IMR-90 (cell line): Measurements from ENCODE around the gene ITPR2. TPM values are rescaled to one million over a fixed set of nuclear protein-coding genes. Genes with fewer than 3 reads are reported as not detected.

Source experiments
- ATAC-seq: fragments of 200-7000 bp; cut with Tn5 transposase; 2 replicates; pipeline ENCODE4 v1.9.1; 2020; ENCODE audit warnings: low read depth, mild to moderate bottlenecking, moderate library complexity
- BruUV-seq: library from RNA; stranded (reverse); fragments of 400-500 nt; replicated peaks from 2 replicates; lab custom pipeline; 2021; lab: Mats Ljungman, UMichigan
- CTCF ChIA-PET: fragments of 300-600 bp; formaldehyde crosslinking; extraction: SDS; loops from one replicate; lab custom pipeline; 2021; ENCODE audit warnings: antibody characterized with exemption; lab: Yijun Ruan, JAX
- POLR2A ChIA-PET: fragments of 300-600 bp; sonication (Branson Sonifier 250); formaldehyde crosslinking; loops from one replicate; lab custom pipeline; 2022; ENCODE audit warnings: antibody characterized with exemption; ENCODE audit not compliant: unreplicated experiment; lab: Charles Lee
- DNase-seq: peaks from one replicate; pipeline ENCODE4 v3.0.0; 2013
- H2AFZ ChIP-seq: replicated peaks from 2 replicates; pipeline ENCODE3; 2013; ENCODE audit warnings: low read length, mild to moderate bottlenecking; ENCODE audit not compliant: poor library complexity
- H2AK5ac ChIP-seq: 2 replicates; pipeline ENCODE4 v1.6.1; 2013; ENCODE audit warnings: low read depth, low read length, inconsistent platforms
- H2AK9ac ChIP-seq: replicated peaks from 2 replicates; pipeline ENCODE3; 2013; ENCODE audit warnings: mild to moderate bottlenecking, low read depth, low read length, moderate library complexity; ENCODE audit not compliant: poor library complexity
- H2BK120ac ChIP-seq: 2 replicates; pipeline ENCODE4 v1.6.1; 2013; ENCODE audit warnings: low read depth, low read length, inconsistent platforms
- H2BK15ac ChIP-seq: 3 replicates; pipeline ENCODE4 v1.6.1; 2013; ENCODE audit warnings: low read depth, low read length, inconsistent platforms
- H2BK20ac ChIP-seq: 2 replicates; pipeline ENCODE4 v1.6.1; 2013; ENCODE audit warnings: low read depth, mild to moderate bottlenecking, inconsistent platforms, low read length, moderate library complexity
- H2BK5ac ChIP-seq: 2 replicates; pipeline ENCODE4 v1.6.1; 2013; ENCODE audit warnings: mild to moderate bottlenecking, low read depth, low read length, inconsistent platforms; ENCODE audit not compliant: poor library complexity, severe bottlenecking
- H3K14ac ChIP-seq: replicated peaks from 2 replicates; pipeline ENCODE4 v1.6.1; 2013; ENCODE audit warnings: low read depth, low read length, inconsistent platforms
- H3K18ac ChIP-seq: 2 replicates; pipeline ENCODE4 v1.6.1; 2013; ENCODE audit warnings: low read depth, low read length, control low read depth
- H3K23ac ChIP-seq: 2 replicates; pipeline ENCODE4 v1.6.1; 2013; ENCODE audit warnings: low read depth, low read length, inconsistent platforms
- H3K27ac ChIP-seq: 2 replicates; pipeline ENCODE4 v1.5.1; 2013; ENCODE audit warnings: mild to moderate bottlenecking, control low read depth, low read length; ENCODE audit not compliant: insufficient read depth
- H3K27me3 ChIP-seq: 2 replicates; pipeline ENCODE4 v1.6.1; 2013; ENCODE audit warnings: low read length; ENCODE audit not compliant: control insufficient read depth, insufficient read depth
- H3K36me3 ChIP-seq: 2 replicates; pipeline ENCODE4 v1.6.1; 2013; ENCODE audit warnings: low read length, mixed read lengths; ENCODE audit not compliant: control insufficient read depth, insufficient read depth
- H3K4ac ChIP-seq: 2 replicates; pipeline ENCODE4 v1.6.1; 2013; ENCODE audit warnings: low read depth, low read length, inconsistent platforms
- H3K4me1 ChIP-seq: 2 replicates; pipeline ENCODE4 v1.6.1; 2013; ENCODE audit warnings: low read length, mixed read lengths; ENCODE audit not compliant: control insufficient read depth, insufficient read depth
- H3K4me2 ChIP-seq: 2 replicates; pipeline ENCODE4 v1.6.1; 2013; ENCODE audit warnings: low read depth, mild to moderate bottlenecking, control low read depth, low read length, moderate library complexity
- H3K4me3 ChIP-seq: 2 replicates; pipeline ENCODE4 v1.5.1; 2013; ENCODE audit warnings: low read depth, mild to moderate bottlenecking, control low read depth, low read length, moderate library complexity; ENCODE audit not compliant: insufficient read depth
- H3K56ac ChIP-seq: 2 replicates; pipeline ENCODE4 v1.6.1; 2013; ENCODE audit warnings: low read length, inconsistent platforms; ENCODE audit not compliant: insufficient read depth; ENCODE audit errors: extremely low read depth
- H3K79me1 ChIP-seq, 2 experiments: 2 replicates each; pipeline ENCODE4 v1.6.1; 2013; ENCODE audit warnings: low read length in 2 of 2, inconsistent platforms in 1 of 2, low read depth in 1 of 2
- H3K9ac ChIP-seq: 2 replicates; pipeline ENCODE4 v1.6.1; 2013; ENCODE audit warnings: low read depth, low read length, control low read depth
- H3K9me1 ChIP-seq: 2 replicates; pipeline ENCODE4 v1.6.1; 2013; ENCODE audit warnings: low read length, inconsistent platforms; ENCODE audit not compliant: insufficient read depth
- H3K9me3 ChIP-seq: 2 replicates; pipeline ENCODE4 v1.6.1; 2013; ENCODE audit warnings: low read length; ENCODE audit not compliant: control insufficient read depth, insufficient read depth
- H4K20me1 ChIP-seq: 2 replicates; pipeline ENCODE4 v1.6.1; 2013; ENCODE audit warnings: low read length, inconsistent platforms; ENCODE audit not compliant: insufficient read depth
- H4K5ac ChIP-seq: 2 replicates; pipeline ENCODE4 v1.6.1; 2013; ENCODE audit warnings: mild to moderate bottlenecking, low read depth, low read length, control low read depth
- H4K8ac ChIP-seq, 2 experiments: 2 replicates each; pipeline ENCODE4 v1.6.1; 2013; ENCODE audit warnings: low read depth in 2 of 2, low read length in 2 of 2, control low read depth in 1 of 2, inconsistent platforms in 1 of 2
- H4K91ac ChIP-seq: 2 replicates; pipeline ENCODE4 v1.6.1; 2013; ENCODE audit warnings: low read depth, low read length, inconsistent platforms; ENCODE audit not compliant: insufficient read depth
- BHLHE40 ChIP-seq: fragments of 150-350 bp; IDR thresholded peaks from 2 replicates; pipeline ENCODE4 v1.6.1; 2016; ENCODE audit warnings: mild to moderate bottlenecking, low read depth, low read length
- FOS ChIP-seq: fragments of 150-350 bp; IDR thresholded peaks from 2 replicates; pipeline ENCODE4 v1.6.1; 2016; ENCODE audit warnings: low read depth, low read length
- WGBS, 2 experiments: methylation state at CpG; one replicate each; pipeline versions ENCODE4 v1.1.5 to v1.1.7; 2013; ENCODE audit warnings: missing lambda C conversion rate in 2 of 2; ENCODE audit not compliant: insufficient read length in 1 of 2; ENCODE audit errors: extremely low coverage in 2 of 2; 5-methylcytosine and 5-hydroxymethylcytosine counted together
- dilution Hi-C: fragments of 300-500 bp; cut with HindIII; formaldehyde crosslinking; loops from one replicate; pipeline ENCODE4 v1.14.3; 2018; ENCODE audit warnings: low sequenced_read_pairs; ENCODE audit not compliant: unreplicated experiment
- in situ Hi-C: fragments of 300-500 bp; cut with MboI; formaldehyde crosslinking; loops from 3 replicates; pipeline ENCODE4 v1.14.3; 2019; ENCODE audit warnings: low sequenced_read_pairs, inconsistent platforms, mixed read lengths
- intact Hi-C: fragments of 100-400 bp; cut with micrococcal nuclease; formaldehyde crosslinking; loops from 2 replicates; pipeline ENCODE4 v1.10.0; 2022
- polyA plus RNA-seq, 3 experiments: library from polyadenylated mRNA; depleted of rRNA; stranded (reverse); fragments of >200 nt; gene quantifications; 2 replicates each; pipeline ENCODE4 v1.2.3, GENCODE V29; 2012; ENCODE audit warnings: low replicate concordance in 1 of 3
- total RNA-seq: library from RNA; depleted of rRNA; stranded (reverse); fragments of >200 nt; gene quantifications from 2 replicates; pipeline ENCODE4 v1.2.3, GENCODE V29; 2012
- TF ChIP-seq, protein P1 (sequence below): fragments of 150-350 bp; IDR thresholded peaks from 2 replicates; pipeline ENCODE4 v1.6.1; 2016; ENCODE audit warnings: low read depth, mild to moderate bottlenecking, low read length, moderate library complexity, borderline replicate concordance

The ITPR2 gene
- total and polyA plus RNA-seq, 2 of the 4 experiments (the other 2 are of a cell fraction) = 1.2 to 9.0 TPM

DNA sequence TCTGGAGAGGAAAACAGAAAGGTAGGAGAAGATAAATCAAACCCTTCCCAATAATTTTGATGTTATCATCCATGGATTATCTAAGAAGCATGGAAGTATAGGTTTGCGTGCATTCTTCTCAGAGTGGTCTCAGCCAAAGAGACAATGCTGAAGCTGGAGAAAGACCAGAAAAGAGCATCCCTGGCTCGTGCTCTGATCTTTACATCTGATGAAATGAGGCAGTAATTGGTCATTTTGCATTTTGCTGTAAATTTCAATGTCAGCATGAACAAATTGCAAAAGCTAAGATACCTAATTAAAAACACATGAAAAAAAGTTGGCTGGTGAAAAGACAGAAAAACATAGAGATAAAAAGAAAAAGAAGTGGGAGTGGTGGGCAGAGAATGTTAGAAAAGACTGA is 252.4 kb downstream of the ITPR2 start:
- H3K9me3 ChIP-seq = no peaks in the 10 kb centered on the region
- H3K27ac ChIP-seq = no peak overlapping the region
- H3K9ac ChIP-seq = no peak overlapping the region
- POLR2A ChIA-PET = no interaction called here
- no peaks in the 10 kb centered on the region for H3K4me1 ChIP-seq
- H3K56ac ChIP-seq = no peak overlapping the region
- TF ChIP-seq FOS (no peak), BHLHE40 (no peak)
- TF ChIP-seq, protein P1, sequence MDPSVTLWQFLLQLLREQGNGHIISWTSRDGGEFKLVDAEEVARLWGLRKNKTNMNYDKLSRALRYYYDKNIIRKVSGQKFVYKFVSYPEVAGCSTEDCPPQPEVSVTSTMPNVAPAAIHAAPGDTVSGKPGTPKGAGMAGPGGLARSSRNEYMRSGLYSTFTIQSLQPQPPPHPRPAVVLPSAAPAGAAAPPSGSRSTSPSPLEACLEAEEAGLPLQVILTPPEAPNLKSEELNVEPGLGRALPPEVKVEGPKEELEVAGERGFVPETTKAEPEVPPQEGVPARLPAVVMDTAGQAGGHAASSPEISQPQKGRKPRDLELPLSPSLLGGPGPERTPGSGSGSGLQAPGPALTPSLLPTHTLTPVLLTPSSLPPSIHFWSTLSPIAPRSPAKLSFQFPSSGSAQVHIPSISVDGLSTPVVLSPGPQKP = no peak
- DNase-seq (no peak), ATAC-seq (no peak)
- in situ Hi-C loops (no loop called here), dilution Hi-C loops (no loop called here), intact Hi-C loops (no loop called here)
- CTCF ChIA-PET = no interaction called here
- H3K36me3 ChIP-seq = no peaks in the 10 kb centered on the region
- no peaks in the 10 kb centered on the region for H3K79me1 ChIP-seq
- BruUV-seq = no TSS peak
- H2AFZ ChIP-seq = no peak overlapping the region
- no peak overlapping the region for H3K4ac ChIP-seq
- H4K5ac ChIP-seq = no peak overlapping the region
- no peak overlapping the region for H3K18ac ChIP-seq
- H4K8ac ChIP-seq = no peak overlapping the region
- no CpG with 5 or more reads among the region's 2 CpGs for WGBS, 2 experiments
- H2AK5ac ChIP-seq = no peak overlapping the region
- no peak overlapping the region for H3K4me3 ChIP-seq
- no peak overlapping the region for H3K14ac ChIP-seq
- H3K27me3 ChIP-seq = no peaks in the 10 kb centered on the region
- H4K91ac ChIP-seq = no peak overlapping the region
- H2AK9ac ChIP-seq = no peak overlapping the region
- H3K4me2 ChIP-seq = no peak overlapping the region
- no peak overlapping the region for H2BK5ac ChIP-seq
- no peaks in the 10 kb centered on the region for H4K20me1 ChIP-seq
- H2BK120ac ChIP-seq = no peak overlapping the region
- H3K23ac ChIP-seq = no peak overlapping the region
- no peak overlapping the region for H2BK20ac ChIP-seq
- H3K9me1 ChIP-seq = 0 out of 2 replicates have a peak, but pooled peaks cover 3% of the 10 kb centered on the region
- H2BK15ac ChIP-seq = no peak overlapping the region
